Adipocyte (in vitro differentiated cells): ENCODE data around the gene GCK.

Source experiments
- DNase-seq: peaks from one replicate; pipeline ENCODE4 v3.0.0-alpha.2; 2015; ENCODE audit warnings: low read depth
- H3K27me3 ChIP-seq: replicated peaks from 2 replicates; pipeline ENCODE4 v1.7.0; 2013; ENCODE audit warnings: mild to moderate bottlenecking, low read length, moderate library complexity; ENCODE audit not compliant: control insufficient read depth, insufficient read depth
- H3K36me3 ChIP-seq: 2 replicates; pipeline ENCODE4 v1.7.0; 2013; ENCODE audit warnings: low read length, mild to moderate bottlenecking, moderate library complexity; ENCODE audit not compliant: control insufficient read depth, insufficient read depth, severe bottlenecking
- H3K4me1 ChIP-seq: 2 replicates; pipeline ENCODE4 v1.7.0; 2013; ENCODE audit warnings: mild to moderate bottlenecking, low read length, moderate library complexity; ENCODE audit not compliant: control insufficient read depth, insufficient read depth
- H3K4me3 ChIP-seq: 2 replicates; pipeline ENCODE4 v1.7.0; 2013; ENCODE audit warnings: mild to moderate bottlenecking, low read length, moderate library complexity
- H3K9ac ChIP-seq: 2 replicates; pipeline ENCODE4 v1.7.0; 2013; ENCODE audit warnings: mild to moderate bottlenecking, low read length, moderate library complexity
- H3K9me3 ChIP-seq: 2 replicates; pipeline ENCODE4 v1.7.0; 2013; ENCODE audit warnings: mild to moderate bottlenecking, low read length, moderate library complexity; ENCODE audit not compliant: control insufficient read depth

The GCK gene

DNA sequence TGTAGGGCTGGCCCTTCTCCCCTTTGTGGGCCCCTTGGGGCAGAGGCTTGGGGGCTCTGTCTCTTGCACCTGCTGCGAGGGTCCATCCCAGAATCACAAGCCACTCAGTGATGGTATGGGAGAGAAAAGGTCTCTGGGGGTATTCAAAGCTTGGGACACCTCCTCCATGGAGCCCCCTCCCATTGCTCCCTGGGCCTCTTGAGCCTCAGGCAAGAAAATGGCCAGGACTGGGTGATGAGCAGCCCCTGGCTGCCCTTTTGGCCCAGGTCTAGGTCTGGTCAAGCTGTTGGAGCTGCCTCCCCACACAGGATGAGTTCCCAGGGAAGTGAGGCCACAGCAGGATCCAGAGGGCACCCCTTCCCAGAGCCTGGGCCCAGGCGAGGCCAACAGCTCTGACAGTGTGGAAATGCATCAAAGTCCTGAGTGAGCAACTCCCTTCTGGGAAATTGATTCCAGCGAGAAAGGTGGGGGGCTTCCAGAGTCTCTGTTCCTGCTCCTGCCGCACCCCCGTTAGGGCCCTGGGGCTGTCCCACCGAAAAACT is 44.7 kb downstream of the GCK start:
- Histone ChIP-seq H3K9me3 (no peaks in the 10 kb centered on the region), H3K4me3 (no peak overlapping the region), H3K9ac (no peak overlapping the region), H3K27me3 (peaks cover 28% of the 10 kb centered on the region), H3K36me3 (no peaks in the 10 kb centered on the region), H3K4me1 (peaks cover 10% of the 10 kb centered on the region)
- DNase-seq: no peak

DNA sequence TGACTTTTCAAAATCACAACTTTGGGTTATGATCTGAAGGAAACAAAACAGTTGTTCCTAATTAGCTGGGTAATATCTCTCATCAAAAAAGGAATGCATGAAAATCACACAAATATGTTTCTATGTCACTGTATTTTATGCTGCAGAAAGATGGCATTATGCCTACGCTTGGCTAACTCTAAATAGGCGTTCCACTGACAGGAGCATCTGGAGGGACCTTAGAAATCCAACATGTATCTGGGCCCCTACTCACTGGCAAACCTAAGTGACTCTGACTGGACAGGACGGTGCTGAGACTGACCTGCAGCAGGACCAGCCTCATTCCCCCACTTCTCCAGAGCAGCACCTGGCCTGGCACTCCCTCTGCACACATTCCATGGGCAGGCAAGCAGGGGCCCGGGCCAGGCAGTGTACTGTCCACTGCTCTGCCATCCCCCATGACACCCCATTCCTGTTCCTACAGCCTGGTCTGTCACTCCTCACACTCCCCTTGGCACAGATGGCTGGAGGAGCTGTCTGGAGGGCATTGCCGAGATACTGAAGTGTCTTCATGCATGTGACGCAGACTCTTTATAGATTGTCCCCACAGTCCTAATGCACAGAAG is 45.5 kb downstream of the GCK start:
- Histone ChIP-seq H3K9me3 (no peaks in the 10 kb centered on the region), H3K9ac (no peak overlapping the region), H3K4me1 (peaks cover 10% of the 10 kb centered on the region), H3K36me3 (no peaks in the 10 kb centered on the region), H3K4me3 (no peak overlapping the region), H3K27me3 (peaks cover 29% of the 10 kb centered on the region)
- DNase-seq: peak; percentile 67

DNA sequence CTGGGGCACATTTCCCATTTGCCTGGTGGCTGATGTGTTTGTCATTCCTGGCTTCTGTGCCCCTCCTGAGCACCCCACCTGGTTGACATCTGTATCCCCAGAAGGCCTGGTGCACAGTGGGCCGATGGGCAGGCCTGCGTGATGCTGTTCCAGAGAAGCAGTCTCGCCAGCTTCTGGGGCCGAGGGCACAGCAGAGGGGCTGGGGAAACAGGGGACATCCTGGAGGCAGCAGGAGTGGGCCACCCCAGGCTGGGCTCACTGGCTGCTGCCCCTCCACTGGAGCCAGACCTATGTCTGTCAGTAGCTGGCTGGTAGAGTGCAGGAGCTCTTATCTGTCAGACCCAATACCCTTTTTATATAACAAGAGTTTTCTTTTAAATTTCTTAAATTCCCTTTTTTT is 47.2 kb downstream of the GCK start:
- H3K9me3 ChIP-seq: no peaks in the 10 kb centered on the region
- peaks cover 38% of the 10 kb centered on the region for H3K27me3 ChIP-seq
- H3K4me1 ChIP-seq: no peaks in the 10 kb centered on the region
- no peak overlapping the region for H3K9ac ChIP-seq
- no peaks in the 10 kb centered on the region for H3K36me3 ChIP-seq
- H3K4me3 ChIP-seq: no peak overlapping the region
- no peak for DNase-seq

DNA sequence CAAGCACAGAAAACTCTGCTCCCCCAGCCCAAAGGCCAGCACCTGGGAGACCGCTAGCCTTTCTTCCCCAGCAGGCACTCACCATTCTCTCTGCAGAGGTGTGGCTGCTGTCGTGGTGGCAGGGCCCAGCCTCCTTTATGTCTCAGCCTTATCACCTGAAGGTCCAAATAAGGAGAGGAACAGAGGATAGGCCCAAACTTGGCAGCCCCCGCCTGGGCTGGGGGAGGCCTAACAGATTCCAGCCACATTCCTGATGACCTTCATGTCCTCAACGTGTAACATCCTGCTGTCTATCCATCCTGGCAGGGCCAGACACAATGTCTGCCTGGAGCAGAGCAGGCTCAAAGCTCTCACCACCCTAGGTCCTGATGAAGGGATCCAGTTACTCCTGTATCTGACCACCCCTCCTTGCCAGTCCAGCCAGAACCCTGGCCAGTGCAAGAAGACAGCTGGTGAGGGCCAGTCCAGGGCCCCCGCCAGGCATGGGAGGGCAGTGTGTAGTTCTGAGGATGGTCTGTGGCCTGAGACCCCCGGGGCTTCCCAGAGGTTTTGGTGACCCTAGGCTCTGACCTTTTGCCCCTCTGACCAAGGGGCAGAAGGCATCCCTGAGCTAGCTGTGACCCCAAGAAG is 47.9 kb downstream of the GCK start, which contains the start of gene MYL7:
Gene MYL7 (minus strand): TSS at position 112 of the 630 bp plus-strand sequence. CDS start 27 bp downstream, at position 85.
- Histone ChIP-seq H3K9me3 (no peaks in the 10 kb centered on the region), H3K27me3 (peaks cover 32% of the 10 kb centered on the region), H3K36me3 (no peaks in the 10 kb centered on the region), H3K4me1 (no peaks in the 10 kb centered on the region), H3K9ac (no peak within 1 kb of the TSS), H3K4me3 (no peak within 1 kb of the TSS)
- no peak for DNase-seq

DNA sequence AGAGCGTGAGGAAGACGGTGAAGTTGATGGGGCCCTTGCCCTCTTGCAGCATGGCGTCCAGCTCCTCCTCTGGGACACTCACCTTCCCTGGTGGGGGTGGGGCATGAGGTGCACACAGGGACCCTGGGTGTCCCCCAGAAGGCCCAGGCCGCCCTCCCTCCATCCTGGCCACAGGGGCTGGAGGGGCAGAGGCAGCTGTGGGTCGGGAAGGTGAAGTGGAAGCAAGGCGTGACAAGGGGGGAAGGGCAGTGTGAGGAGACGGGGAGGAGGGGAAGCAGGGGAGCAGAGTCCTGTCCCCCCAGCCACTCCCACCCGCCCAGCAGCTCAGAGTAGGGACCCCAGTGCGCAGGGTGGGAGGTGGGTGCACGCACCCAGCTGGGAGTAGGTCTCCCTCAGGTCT is 48.9 kb downstream of the GCK start:
- no peak overlapping the region for H3K4me3 ChIP-seq
- H3K9ac ChIP-seq: no peak overlapping the region
- DNase-seq: no peak
- no peaks in the 10 kb centered on the region for H3K9me3 ChIP-seq
- H3K36me3 ChIP-seq: no peaks in the 10 kb centered on the region
- peaks cover 26% of the 10 kb centered on the region for H3K27me3 ChIP-seq
- H3K4me1 ChIP-seq: no peaks in the 10 kb centered on the region

DNA sequence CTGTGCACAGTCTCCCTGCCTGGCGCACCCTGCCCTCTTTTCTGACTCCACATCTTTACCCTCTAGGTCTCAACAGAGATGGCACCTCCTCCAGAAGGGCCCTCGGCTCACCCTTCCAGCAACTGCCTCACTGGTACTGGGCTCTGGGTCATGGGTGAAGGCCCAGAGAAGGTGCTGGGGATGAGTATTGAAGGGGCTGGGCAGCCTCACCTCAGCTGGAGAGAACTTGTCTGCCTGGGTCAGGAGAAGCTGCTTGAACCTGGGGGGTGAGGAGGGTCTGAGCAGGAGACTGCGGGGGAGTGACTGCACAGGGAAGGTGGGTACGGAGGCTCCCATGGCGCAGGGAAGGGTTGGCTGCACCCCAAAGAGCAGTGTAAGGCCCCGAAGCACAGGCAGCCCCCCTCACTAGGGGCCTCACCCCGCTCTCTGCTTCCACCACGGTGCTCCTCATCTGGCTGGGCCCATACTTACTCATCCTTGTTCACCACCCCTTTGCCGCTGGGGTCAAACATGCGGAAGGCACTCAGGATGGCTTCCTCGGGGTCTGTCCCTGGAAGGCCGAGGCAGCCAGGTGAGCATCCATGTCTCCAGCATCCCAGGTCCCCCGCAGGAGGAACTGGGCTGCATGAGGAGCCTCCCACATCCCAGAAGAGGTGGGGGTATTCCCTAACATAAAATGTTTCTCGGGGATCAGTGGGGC is 49.8 kb downstream of the GCK start:
- H3K4me1 ChIP-seq: no peaks in the 10 kb centered on the region
- no peak overlapping the region for H3K9ac ChIP-seq
- H3K36me3 ChIP-seq: no peaks in the 10 kb centered on the region
- H3K27me3 ChIP-seq: peaks cover 20% of the 10 kb centered on the region
- DNase-seq: no peak
- no peak overlapping the region for H3K4me3 ChIP-seq
- no peaks in the 10 kb centered on the region for H3K9me3 ChIP-seq

DNA sequence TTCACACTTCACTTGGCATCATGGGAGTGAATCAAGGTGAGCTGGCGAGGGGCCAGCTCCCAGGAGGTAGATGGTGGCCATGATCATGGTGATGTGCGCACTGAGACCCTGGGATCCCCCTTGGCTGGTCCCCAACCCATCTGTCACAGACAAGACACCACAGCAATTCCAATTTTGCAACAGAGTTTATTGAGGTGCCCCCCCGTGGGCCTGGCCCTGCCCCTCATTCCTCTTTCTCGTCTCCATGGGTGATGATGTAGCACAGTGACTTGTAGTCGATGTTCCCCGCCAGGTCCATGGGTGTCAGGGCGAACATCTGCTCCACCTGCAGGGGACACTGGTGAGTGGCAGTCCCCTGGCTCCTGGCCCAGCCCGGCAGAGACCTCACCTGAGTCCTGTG is 50.5 kb downstream of the GCK start:
- H3K9me3 ChIP-seq: no peaks in the 10 kb centered on the region
- no peak for DNase-seq
- no peaks in the 10 kb centered on the region for H3K36me3 ChIP-seq
- no peaks in the 10 kb centered on the region for H3K4me1 ChIP-seq
- no peak overlapping the region for H3K9ac ChIP-seq
- H3K4me3 ChIP-seq: no peak overlapping the region
- H3K27me3 ChIP-seq: peaks cover 23% of the 10 kb centered on the region

DNA sequence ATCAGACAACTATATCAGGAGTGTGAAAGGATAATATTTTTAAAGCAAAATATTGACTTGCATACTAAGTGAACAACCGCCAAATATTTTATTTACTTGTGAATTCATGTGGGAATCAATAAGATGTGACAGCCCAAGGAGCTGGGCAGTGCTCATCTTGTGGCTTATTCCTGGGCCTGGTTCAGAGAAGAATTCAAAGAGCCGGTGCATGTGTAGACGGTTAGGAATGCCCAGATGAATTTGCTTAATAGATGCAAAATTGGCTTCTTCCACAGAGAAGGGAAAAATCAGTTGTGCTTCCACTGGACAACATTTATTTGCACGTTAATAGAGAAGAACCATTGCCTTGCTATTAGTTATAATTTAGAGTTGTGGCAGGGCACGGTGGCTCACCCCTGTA is 52.5 kb downstream of the GCK start:
- DNase-seq: no peak
- peaks cover 20% of the 10 kb centered on the region for H3K27me3 ChIP-seq
- H3K9ac ChIP-seq: no peak overlapping the region
- no peaks in the 10 kb centered on the region for H3K36me3 ChIP-seq
- H3K9me3 ChIP-seq: no peaks in the 10 kb centered on the region
- H3K4me1 ChIP-seq: peaks cover 9% of the 10 kb centered on the region
- no peak overlapping the region for H3K4me3 ChIP-seq

DNA sequence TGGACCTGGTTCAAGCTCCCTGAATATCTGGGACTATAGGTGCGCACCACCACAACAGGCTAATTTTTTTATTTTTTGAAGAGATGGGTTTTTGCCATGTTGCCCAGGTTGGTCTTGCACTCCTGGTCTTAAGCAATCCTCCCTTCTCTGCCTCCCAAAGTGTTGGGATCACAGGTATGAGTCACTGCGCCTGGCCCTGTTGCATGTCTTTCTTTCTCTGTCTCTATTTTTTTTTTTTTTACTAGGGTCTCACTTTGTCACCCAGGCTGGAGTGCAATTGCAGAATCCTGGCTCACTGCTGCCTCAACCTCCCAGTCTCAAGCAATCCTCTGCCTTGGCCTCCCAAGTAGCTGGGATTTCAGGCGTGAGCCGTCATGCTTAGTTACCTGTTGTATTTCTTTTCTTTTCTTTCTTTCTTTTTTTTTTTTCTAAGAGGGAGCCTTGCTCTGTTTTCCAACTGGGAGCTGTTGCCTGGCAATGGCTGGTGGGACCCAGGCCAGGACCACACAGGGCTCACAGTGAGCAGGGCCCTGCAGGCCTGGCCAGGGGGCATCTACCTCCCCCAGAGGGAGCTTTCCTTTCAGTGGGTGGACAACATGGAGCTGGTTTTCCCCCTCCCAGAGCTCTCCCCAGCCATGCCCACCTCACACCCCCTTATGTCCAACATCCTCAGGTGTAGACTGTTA is 54.2 kb downstream of the GCK start:
- Histone ChIP-seq H3K9me3 (no peaks in the 10 kb centered on the region), H3K36me3 (no peaks in the 10 kb centered on the region)
- no peak for DNase-seq

DNA sequence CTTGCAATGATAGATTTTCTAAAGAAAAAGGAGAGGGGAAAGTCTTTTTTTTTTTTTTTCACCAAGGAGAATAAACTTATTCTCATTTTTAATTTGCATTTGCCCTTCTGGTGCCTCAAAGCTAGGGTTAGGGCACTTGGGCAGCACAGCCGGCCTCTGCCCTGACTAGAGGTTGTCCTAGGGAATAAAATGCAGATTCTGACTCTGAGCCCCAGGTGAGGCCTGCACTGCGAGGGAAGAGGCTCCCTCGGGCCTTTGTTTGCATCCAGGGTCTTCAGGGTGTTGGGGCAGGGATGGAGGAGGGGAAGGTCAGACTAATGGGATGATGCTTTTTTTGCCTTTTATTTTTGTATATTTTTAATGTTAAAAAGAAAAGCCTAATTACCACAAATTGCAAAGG is 55.9 kb downstream of the GCK start:
- no peak overlapping the region for H3K4me3 ChIP-seq
- H3K4me1 ChIP-seq: peaks cover 14% of the 10 kb centered on the region
- no peaks in the 10 kb centered on the region for H3K9me3 ChIP-seq
- peaks cover 7% of the 10 kb centered on the region for H3K27me3 ChIP-seq
- DNase-seq: no peak
- H3K36me3 ChIP-seq: no peaks in the 10 kb centered on the region
- H3K9ac ChIP-seq: no peak overlapping the region

More for the DNA sequence above, 54.2 kb downstream of the GCK start:
- Histone ChIP-seq H3K27me3 (peaks cover 13% of the 10 kb centered on the region), H3K9ac (no peak overlapping the region), H3K4me1 (peaks cover 14% of the 10 kb centered on the region), H3K4me3 (no peak overlapping the region)

DNA sequence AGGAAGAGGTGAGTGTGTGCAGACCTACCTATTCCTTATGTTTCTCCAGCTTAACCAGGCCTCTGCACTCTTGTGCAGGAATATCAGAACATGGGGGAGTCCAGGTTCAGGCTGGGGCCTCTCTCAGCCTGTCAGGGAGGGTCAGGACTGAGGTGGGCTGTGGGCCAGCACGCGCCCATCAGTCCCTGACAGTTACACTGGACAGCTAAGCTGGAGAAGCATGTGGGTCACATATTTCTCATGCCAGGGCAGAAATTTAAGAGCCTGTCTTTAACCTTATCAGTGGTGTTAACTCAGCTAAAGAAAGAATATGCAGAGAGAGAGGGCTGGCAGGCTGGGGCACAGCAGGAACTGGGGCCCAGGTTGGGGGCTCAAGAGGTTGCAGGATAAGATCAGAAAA is 57.2 kb downstream of the GCK start:
- Histone ChIP-seq H3K9me3 (peaks cover 3% of the 10 kb centered on the region), H3K4me3 (no peak overlapping the region), H3K36me3 (no peaks in the 10 kb centered on the region), H3K27me3 (peaks cover 3% of the 10 kb centered on the region), H3K9ac (peak overlapping the region; percentile 25), H3K4me1 (peaks cover 14% of the 10 kb centered on the region)
- DNase-seq: peak; percentile 31
